ENCODE measurements around the gene GADL1.

DNA sequence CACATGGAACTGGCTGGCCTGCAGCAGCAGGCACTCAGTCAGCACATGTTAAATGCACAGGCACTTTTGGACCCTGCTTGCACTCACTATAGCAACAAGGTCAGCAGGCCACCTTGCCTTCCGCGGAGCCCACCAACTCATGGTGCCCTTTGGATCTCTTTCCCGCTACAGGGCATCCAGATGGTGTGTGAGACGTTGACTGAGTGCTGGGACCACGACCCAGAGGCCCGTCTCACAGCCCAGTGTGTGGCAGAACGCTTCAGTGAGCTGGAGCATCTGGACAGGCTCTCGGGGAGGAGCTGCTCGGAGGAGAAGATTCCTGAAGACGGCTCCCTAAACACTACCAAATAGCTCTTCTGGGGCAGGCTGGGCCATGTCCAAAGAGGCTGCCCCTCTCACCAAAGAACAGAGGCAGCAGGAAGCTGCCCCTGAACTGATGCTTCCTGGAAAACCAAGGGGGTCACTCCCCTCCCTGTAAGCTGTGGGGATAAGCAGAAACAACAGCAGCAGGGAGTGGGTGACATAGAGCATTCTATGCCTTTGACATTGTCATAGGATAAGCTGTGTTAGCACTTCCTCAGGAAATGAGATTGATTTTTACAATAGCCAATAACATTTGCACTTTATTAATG is 203.1 kb downstream of the GADL1 start:
- TF ChIP-seq, protein P1, sequence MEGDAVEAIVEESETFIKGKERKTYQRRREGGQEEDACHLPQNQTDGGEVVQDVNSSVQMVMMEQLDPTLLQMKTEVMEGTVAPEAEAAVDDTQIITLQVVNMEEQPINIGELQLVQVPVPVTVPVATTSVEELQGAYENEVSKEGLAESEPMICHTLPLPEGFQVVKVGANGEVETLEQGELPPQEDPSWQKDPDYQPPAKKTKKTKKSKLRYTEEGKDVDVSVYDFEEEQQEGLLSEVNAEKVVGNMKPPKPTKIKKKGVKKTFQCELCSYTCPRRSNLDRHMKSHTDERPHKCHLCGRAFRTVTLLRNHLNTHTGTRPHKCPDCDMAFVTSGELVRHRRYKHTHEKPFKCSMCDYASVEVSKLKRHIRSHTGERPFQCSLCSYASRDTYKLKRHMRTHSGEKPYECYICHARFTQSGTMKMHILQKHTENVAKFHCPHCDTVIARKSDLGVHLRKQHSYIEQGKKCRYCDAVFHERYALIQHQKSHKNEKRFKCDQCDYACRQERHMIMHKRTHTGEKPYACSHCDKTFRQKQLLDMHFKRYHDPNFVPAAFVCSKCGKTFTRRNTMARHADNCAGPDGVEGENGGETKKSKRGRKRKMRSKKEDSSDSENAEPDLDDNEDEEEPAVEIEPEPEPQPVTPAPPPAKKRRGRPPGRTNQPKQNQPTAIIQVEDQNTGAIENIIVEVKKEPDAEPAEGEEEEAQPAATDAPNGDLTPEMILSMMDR (IDR thresholded peaks at IDR 0.05; ENCODE audit: low read length): no peak
- TF ChIP-seq EZH2 (IDR thresholded peaks at IDR 0.05; ENCODE audit: borderline replicate concordance, low read length): no peak

Measured in OCI-LY1 (cell line).